GM23338 (cell line): Measurements from ENCODE around the gene ADGRD1. TPM values are rescaled to one million over a fixed set of nuclear protein-coding genes. Genes with fewer than 3 reads are reported as not detected.

Source experiments
- ATAC-seq: fragments of 200-7000 bp; cut with Tn5 transposase; 3 replicates; pipeline ENCODE4 v1.9.1; 2020
- DNase-seq: peaks from one replicate; pipeline ENCODE4 v3.0.0-alpha.2; 2015; ENCODE audit warnings: low spot score
- H2AFZ ChIP-seq: fragments of 200-600 bp; sonication (generic); 2 replicates; pipeline ENCODE4 v1.8.0; 2016; ENCODE audit warnings: antibody characterized with exemption, mild to moderate bottlenecking, moderate library complexity
- H3F3A ChIP-seq: fragments of 200-600 bp; sonication (generic); replicated peaks from 2 replicates; pipeline ENCODE4 v1.8.0; 2017; ENCODE audit warnings: antibody characterized with exemption, mixed run types, low read depth
- H3K27ac ChIP-seq: fragments of 200-600 bp; sonication (generic); 2 replicates; pipeline ENCODE4 v1.6.1; 2016; ENCODE audit warnings: low read depth
- H3K27me3 ChIP-seq: fragments of 200-600 bp; sonication (generic); 2 replicates; pipeline ENCODE4 v1.8.0; 2016; ENCODE audit warnings: mild to moderate bottlenecking, mixed run types, moderate library complexity; ENCODE audit not compliant: insufficient read depth
- H3K36me3 ChIP-seq: fragments of 200-600 bp; sonication (generic); 2 replicates; pipeline ENCODE4 v1.8.0; 2016; ENCODE audit warnings: mild to moderate bottlenecking; ENCODE audit not compliant: insufficient read depth
- H3K4me1 ChIP-seq: fragments of 200-600 bp; sonication (generic); 2 replicates; pipeline ENCODE4 v1.8.0; 2016; ENCODE audit warnings: mild to moderate bottlenecking, moderate library complexity; ENCODE audit not compliant: insufficient read depth
- H3K4me2 ChIP-seq: fragments of 200-600 bp; sonication (generic); 2 replicates; pipeline ENCODE4 v1.7.1; 2017; ENCODE audit warnings: mixed run types
- H3K4me3 ChIP-seq: fragments of 200-600 bp; sonication (generic); 2 replicates; pipeline ENCODE4 v1.6.1; 2016; ENCODE audit warnings: mixed run types
- H3K79me2 ChIP-seq: fragments of 200-600 bp; sonication (generic); replicated peaks from 2 replicates; pipeline ENCODE4 v1.8.0; 2017; ENCODE audit warnings: mild to moderate bottlenecking; ENCODE audit not compliant: insufficient read depth
- H3K9me2 ChIP-seq: fragments of 200-600 bp; sonication (generic); 2 replicates; pipeline ENCODE4 v1.8.0; 2017; ENCODE audit not compliant: insufficient read depth
- H4K20me1 ChIP-seq: fragments of 200-600 bp; sonication (generic); replicated peaks from 2 replicates; pipeline ENCODE4 v1.8.0; 2017; ENCODE audit warnings: mild to moderate bottlenecking; ENCODE audit not compliant: insufficient read depth
- H3K27ac Mint-ChIP-seq: 2 replicates; pipeline ENCODE4 v1.8.0; 2020; ENCODE audit warnings: inconsistent platforms, mild to moderate bottlenecking, moderate library complexity, mixed read lengths
- H3K27me3 Mint-ChIP-seq: 3 replicates; pipeline ENCODE4 v1.8.0; 2022; ENCODE audit warnings: low read depth, mild to moderate bottlenecking, moderate library complexity, mixed read lengths, inconsistent platforms; ENCODE audit not compliant: insufficient read depth, poor library complexity
- H3K36me3 Mint-ChIP-seq: 3 replicates; pipeline ENCODE4 v1.8.0; 2021; ENCODE audit warnings: low read depth, mild to moderate bottlenecking, inconsistent platforms, moderate library complexity, mixed read lengths
- H3K4me1 Mint-ChIP-seq: 3 replicates; pipeline ENCODE4 v1.8.0; 2020; ENCODE audit warnings: mild to moderate bottlenecking, inconsistent platforms, mixed read lengths
- H3K4me3 Mint-ChIP-seq: 3 replicates; pipeline ENCODE4 v1.8.0; 2021; ENCODE audit warnings: moderate library complexity, mild to moderate bottlenecking, inconsistent platforms, mixed read lengths
- H3K9me3 Mint-ChIP-seq: 3 replicates; pipeline ENCODE4 v1.8.0; 2020; ENCODE audit warnings: moderate library complexity, mild to moderate bottlenecking, inconsistent platforms, mixed read lengths
- ETS1 ChIP-seq: IDR thresholded peaks from 2 replicates; pipeline ENCODE4 v1.6.1; 2016; ENCODE audit warnings: antibody characterized with exemption
- JUNB ChIP-seq: IDR thresholded peaks from one replicate; pipeline ENCODE4 v1.6.1; 2016; ENCODE audit warnings: antibody characterized with exemption; ENCODE audit not compliant: unreplicated experiment
- NANOG ChIP-seq: IDR thresholded peaks from 2 replicates; pipeline ENCODE4 v1.6.1; 2016; ENCODE audit warnings: antibody characterized with exemption, borderline replicate concordance
- REST ChIP-seq: IDR thresholded peaks from one replicate; pipeline ENCODE4 v1.6.1; 2018; ENCODE audit warnings: antibody characterized with exemption; ENCODE audit not compliant: unreplicated experiment
- STAT1 ChIP-seq: IDR thresholded peaks from one replicate; pipeline ENCODE4 v1.6.1; 2016; ENCODE audit warnings: antibody characterized with exemption; ENCODE audit not compliant: unreplicated experiment
- ZNF114 ChIP-seq: fragments of 250-450 bp; sonication (Bioruptor Pico); IDR thresholded peaks from 2 replicates; pipeline ENCODE4 v1.5.0; 2020; ENCODE audit warnings: mild to moderate bottlenecking, moderate library complexity
- ZNF462 ChIP-seq: fragments of 250-450 bp; sonication (Bioruptor Pico); IDR thresholded peaks from 2 replicates; pipeline ENCODE4 v1.5.0; 2020; ENCODE audit warnings: mild to moderate bottlenecking, moderate library complexity
- polyA plus RNA-seq: library from polyadenylated mRNA; unstranded; fragments of >200 nt; fragmentation: Nextera tagmentation; extraction: Ambion mirVana; gene quantifications from 2 replicates; pipeline ENCODE4 v1.2.1, GENCODE V29; 2016
- total RNA-seq: library from RNA; depleted of rRNA; stranded (reverse); fragments of >200 nt; shearing (Covaris generic); gene quantifications from 2 replicates; pipeline ENCODE4 v1.2.3, GENCODE V29; 2014

ADGRD1 gene
- total and polyA plus RNA-seq, 2 experiments from 2014 or later, result 1.4 TPM; not detected in 1

- Histone ChIP-seq H3K4me2 (no peak overlapping the region), H3K4me3 (no peak overlapping the region), H4K20me1 (no peaks in the 10 kb centered on the region), H3F3A (no peaks in the 10 kb centered on the region), H3K27me3 (no peaks in the 10 kb centered on the region), H3K79me2 (no peaks in the 10 kb centered on the region), H2AFZ (no peak overlapping the region), H3K36me3 (no peaks in the 10 kb centered on the region), H3K27ac (no peak overlapping the region), H3K4me1 (no peaks in the 10 kb centered on the region), H3K9me2 (no peaks in the 10 kb centered on the region)
- peaks cover 4% of the 10 kb centered on the region; the same call in 1 of the 3 replicates for H3K4me1 Mint-ChIP-seq
- no peak for ATAC-seq
- H3K27ac Mint-ChIP-seq, result no peak overlapping the region
- H3K4me3 Mint-ChIP-seq, result no peak overlapping the region
- no peaks in the 10 kb centered on the region for H3K36me3 Mint-ChIP-seq
- TF ChIP-seq ZNF114 (CRISPR knock-in tag), result no peak
- no peak for TF ChIP-seq JUNB
- TF ChIP-seq REST, result no peak
- H3K9me3 Mint-ChIP-seq, result no peaks in the 10 kb centered on the region
- DNase-seq, result no peak
- H3K27me3 Mint-ChIP-seq, result no peaks in the 10 kb centered on the region
These were observed 104.2 kb downstream of the ADGRD1 start for GRCh38 chr12:131057722-131058515.

GRCh38 chr12:131058700-131059099 lies 105.0 kb downstream of the ADGRD1 start:
- H3K4me1 ChIP-seq, result no peaks in the 10 kb centered on the region
- no peak for ATAC-seq
- no peak overlapping the region for H3K27ac ChIP-seq
- H3K36me3 ChIP-seq, result no peaks in the 10 kb centered on the region
- Mint-ChIP-seq H3K9me3 (no peaks in the 10 kb centered on the region), H3K4me3 (no peak overlapping the region), H3K27ac (no peak overlapping the region), H3K4me1 (peaks cover 3% of the 10 kb centered on the region; the same call in 1 of the 3 replicates), H3K36me3 (no peaks in the 10 kb centered on the region), H3K27me3 (no peaks in the 10 kb centered on the region)
- no peaks in the 10 kb centered on the region for H3K79me2 ChIP-seq
- H3F3A ChIP-seq, result no peaks in the 10 kb centered on the region
- no peaks in the 10 kb centered on the region for H4K20me1 ChIP-seq
- no peak overlapping the region for H3K4me3 ChIP-seq
- DNase-seq, result no peak
- H2AFZ ChIP-seq, result no peak overlapping the region; the same call in 1 of the 2 replicates
- no peak overlapping the region for H3K4me2 ChIP-seq
- no peaks in the 10 kb centered on the region for H3K9me2 ChIP-seq
- H3K27me3 ChIP-seq, result no peaks in the 10 kb centered on the region
- no peak for TF ChIP-seq ETS1
- TF ChIP-seq ZNF114 (CRISPR knock-in tag), result no peak
- no peak for TF ChIP-seq STAT1
- TF ChIP-seq NANOG, result no peak
- no peak for TF ChIP-seq ZNF462
